Endothelial cell of umbilical vein (primary cell): ENCODE results near the gene DNAAF5. TPM values are rescaled to one million over a fixed set of nuclear protein-coding genes. Genes with fewer than 3 reads are reported as not detected.

ENCODE experiments used
- BruUV-seq: library from RNA; stranded (reverse); fragments of 400-500 nt; replicated peaks from 2 replicates; lab custom pipeline; 2021; lab: Mats Ljungman, UMichigan
- CTCF ChIA-PET: fragments of 300-600, 350-600 bp; sonication (Branson Sonifier 250); formaldehyde crosslinking; loops from one replicate; lab custom pipeline; 2021; ENCODE audit warnings: antibody characterized with exemption, inconsistent platforms; lab: Charles Lee
- POLR2A ChIA-PET: fragments of 300-600, 350-600 bp; sonication (Branson Sonifier 250); formaldehyde crosslinking; loops from one replicate; lab custom pipeline; 2021; ENCODE audit warnings: antibody characterized with exemption, inconsistent platforms; lab: Charles Lee
- DNase-seq: peaks from one replicate; pipeline ENCODE4 v3.0.0-alpha.2; 2011; ENCODE audit warnings: low read depth, low spot score
- FAIRE-seq: peaks from 2 replicates; lab custom pipeline; 2011; peaks lifted over from hg19 to GRCh38; lab: Jason Lieb, UNC
- H2AFZ ChIP-seq: 2 replicates; pipeline ENCODE4 v1.6.0; 2012; ENCODE audit warnings: low read depth, low read length, control low read depth, inconsistent platforms
- H3K27ac ChIP-seq: 2 replicates; pipeline ENCODE4 v1.5.1; 2011; ENCODE audit warnings: low read depth, mild to moderate bottlenecking, control low read depth, low read length, moderate library complexity; ENCODE audit not compliant: insufficient read depth
- H3K27me3 ChIP-seq, 2 experiments: 2 replicates each; pipeline versions ENCODE4 v1.6.0 to v1.6.1; 2011; ENCODE audit warnings: low read length in 2 of 2, mixed read lengths in 1 of 2; ENCODE audit not compliant: control insufficient read depth in 2 of 2, insufficient read depth in 2 of 2
- H3K36me3 ChIP-seq, 2 experiments: 2 replicates in 1 of 2; 3 replicates in 1 of 2; pipeline ENCODE4 v1.5.1; 2011; ENCODE audit warnings: low read length in 2 of 2, mild to moderate bottlenecking in 1 of 2, moderate library complexity in 1 of 2; ENCODE audit not compliant: control insufficient read depth in 2 of 2, insufficient read depth in 2 of 2; ENCODE audit errors: extremely low read depth in 1 of 2
- H3K4me1 ChIP-seq: 3 replicates; pipeline ENCODE4 v1.5.1; 2011; ENCODE audit warnings: mild to moderate bottlenecking, low read length; ENCODE audit not compliant: control insufficient read depth, insufficient read depth; ENCODE audit errors: extremely low read depth
- H3K4me2 ChIP-seq: 2 replicates; pipeline ENCODE4 v1.6.1; 2011; ENCODE audit warnings: low read length, control low read depth, mixed read lengths; ENCODE audit not compliant: insufficient read depth
- H3K4me3 ChIP-seq, 3 experiments: fragments of 200-600 bp in 1 of 3; sonication (generic), shearing (Covaris generic) in 1 of 3; replicated peaks in 1 of 3; 2 replicates each; pipeline ENCODE4 v1.5.1; 2011 to 2016; ENCODE audit warnings: control low read depth in 3 of 3, low read length in 3 of 3, mild to moderate bottlenecking in 2 of 3, inconsistent platforms in 1 of 3, low read depth in 1 of 3, moderate library complexity in 1 of 3; ENCODE audit not compliant: insufficient read depth in 1 of 3
- H3K79me2 ChIP-seq: 2 replicates; pipeline ENCODE4 v1.6.0; 2012; ENCODE audit warnings: low read length, inconsistent platforms; ENCODE audit not compliant: control insufficient read depth, insufficient read depth
- H3K9ac ChIP-seq: replicated peaks from 2 replicates; pipeline ENCODE3; 2011; ENCODE audit warnings: low read length, control low read depth; ENCODE audit not compliant: insufficient read depth; ENCODE audit errors: extremely low read depth
- H3K9me1 ChIP-seq: replicated peaks from 3 replicates; pipeline ENCODE4 v1.6.0; 2011; ENCODE audit warnings: mild to moderate bottlenecking, low read length; ENCODE audit not compliant: control insufficient read depth, insufficient read depth; ENCODE audit errors: extremely low read depth
- H3K9me3 ChIP-seq: replicated peaks from 2 replicates; pipeline ENCODE4 v1.5.1; 2012; ENCODE audit warnings: low read length, inconsistent platforms; ENCODE audit not compliant: control insufficient read depth, insufficient read depth
- H4K20me1 ChIP-seq: replicated peaks from 2 replicates; pipeline ENCODE3; 2011; ENCODE audit warnings: mild to moderate bottlenecking, low read length; ENCODE audit not compliant: control insufficient read depth, insufficient read depth; ENCODE audit errors: extremely low read depth
- EZH2 ChIP-seq: IDR thresholded peaks from 2 replicates; pipeline ENCODE4 v1.6.1; 2012; ENCODE audit warnings: borderline replicate concordance, low read depth, mild to moderate bottlenecking, moderate library complexity, low read length, inconsistent platforms; ENCODE audit not compliant: severe bottlenecking
- FOS ChIP-seq: IDR thresholded peaks from 2 replicates; pipeline ENCODE4 v1.6.1; 2011; ENCODE audit warnings: mild to moderate bottlenecking, low read length, moderate library complexity, borderline replicate concordance; ENCODE audit not compliant: insufficient read depth
- GATA2 ChIP-seq: IDR thresholded peaks from 2 replicates; pipeline ENCODE4 v1.7.0; 2011; ENCODE audit warnings: low read depth, mild to moderate bottlenecking, moderate library complexity, mixed read lengths, low read length; ENCODE audit not compliant: insufficient read length, insufficient read depth
- POLR2A ChIP-seq: IDR thresholded peaks from 2 replicates; pipeline ENCODE4 v1.6.1; 2012; ENCODE audit warnings: low read depth, mild to moderate bottlenecking, control low read depth, low read length
- dilution Hi-C: fragments of 300-500 bp; cut with MboI; formaldehyde crosslinking; loops from one replicate; pipeline ENCODE4 v1.15.0; 2019; ENCODE audit warnings: low sequenced_read_pairs; ENCODE audit not compliant: extremely low pct_ligation_motif_present
- intact Hi-C: fragments of 100-400 bp; cut with micrococcal nuclease; formaldehyde crosslinking; loops from one replicate; pipeline ENCODE4 v1.10.0; 2022
- polyA plus RNA-seq, 4 experiments: library from polyadenylated mRNA; depleted of rRNA in 3 of 4; stranded (reverse) in 3 of 4; unstranded in 1 of 4; fragments of >200 nt; gene quantifications; 2 replicates each; pipeline versions ENCODE4 v1.2.1 to v1.2.3, GENCODE V29; 2011 to 2012; ENCODE audit warnings: missing spikeins in 1 of 4
- total RNA-seq: library from RNA; stranded (reverse); gene quantifications from 2 replicates; pipeline ENCODE4 v1.2.3, GENCODE V29; 2021
- TF ChIP-seq, protein P1 (sequence below), 2 donors: IDR thresholded peaks; 1 replicate in 1 of 2; 2 replicates in 1 of 2; pipeline ENCODE4 v1.5.1; 2011; ENCODE audit warnings: low read length in 2 of 2, mild to moderate bottlenecking in 2 of 2, moderate library complexity in 2 of 2, control low read depth in 1 of 2, inconsistent platforms in 1 of 2, low read depth in 1 of 2; ENCODE audit not compliant: insufficient read depth in 1 of 2; ENCODE audit errors: extremely low read depth in 1 of 2

Gene DNAAF5
- total and polyA plus RNA-seq, 2 donors (not counting 3 experiments of a cell fraction or from before 2014, with no cell fraction given) = 49.3 to 65.5 TPM

GRCh38 chr7:773622-773915, 47.1 kb downstream of the DNAAF5 start:
- no peaks in the 10 kb centered on the region for H4K20me1 ChIP-seq
- no peak overlapping the region for H3K4me2 ChIP-seq
- H3K4me1 ChIP-seq = peaks cover 31% of the 10 kb centered on the region
- no peaks in the 10 kb centered on the region for H3K9me3 ChIP-seq
- no peak for DNase-seq
- no TSS peak for BruUV-seq
- no peak overlapping the region for H3K9ac ChIP-seq
- no peaks in the 10 kb centered on the region for H3K79me2 ChIP-seq
- no peaks in the 10 kb centered on the region for H3K9me1 ChIP-seq
- peaks cover 0 to 3% of the 10 kb centered on the region in 2 experiments for H3K36me3 ChIP-seq
- ChIA-PET POLR2A (no interaction called here), CTCF (interaction anchor here (0.7 to 2.5 kb wide), 8 partner anchors 11 to 452 kb away, joined by 3 to 9 read pairs (median 4); partner anchors contain the start of gene PDGFA)
- dilution Hi-C loops (no loop called here), intact Hi-C loops (loop anchor here (5.0 to 10.0 kb wide), 2 partner anchors 139 to 256 kb away; partner anchors contain the start of gene PDGFA)
- H3K4me3 ChIP-seq = no peak overlapping the region
- no peak overlapping the region for H2AFZ ChIP-seq
- no peak overlapping the region for H3K27ac ChIP-seq
- FAIRE-seq = no peak
- H3K27me3 ChIP-seq = no peaks in the 10 kb centered on the region
- TF ChIP-seq EZH2 = no peak
- no peak for TF ChIP-seq GATA2
- TF ChIP-seq, protein P1, sequence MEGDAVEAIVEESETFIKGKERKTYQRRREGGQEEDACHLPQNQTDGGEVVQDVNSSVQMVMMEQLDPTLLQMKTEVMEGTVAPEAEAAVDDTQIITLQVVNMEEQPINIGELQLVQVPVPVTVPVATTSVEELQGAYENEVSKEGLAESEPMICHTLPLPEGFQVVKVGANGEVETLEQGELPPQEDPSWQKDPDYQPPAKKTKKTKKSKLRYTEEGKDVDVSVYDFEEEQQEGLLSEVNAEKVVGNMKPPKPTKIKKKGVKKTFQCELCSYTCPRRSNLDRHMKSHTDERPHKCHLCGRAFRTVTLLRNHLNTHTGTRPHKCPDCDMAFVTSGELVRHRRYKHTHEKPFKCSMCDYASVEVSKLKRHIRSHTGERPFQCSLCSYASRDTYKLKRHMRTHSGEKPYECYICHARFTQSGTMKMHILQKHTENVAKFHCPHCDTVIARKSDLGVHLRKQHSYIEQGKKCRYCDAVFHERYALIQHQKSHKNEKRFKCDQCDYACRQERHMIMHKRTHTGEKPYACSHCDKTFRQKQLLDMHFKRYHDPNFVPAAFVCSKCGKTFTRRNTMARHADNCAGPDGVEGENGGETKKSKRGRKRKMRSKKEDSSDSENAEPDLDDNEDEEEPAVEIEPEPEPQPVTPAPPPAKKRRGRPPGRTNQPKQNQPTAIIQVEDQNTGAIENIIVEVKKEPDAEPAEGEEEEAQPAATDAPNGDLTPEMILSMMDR (IDR thresholded peaks at IDR 0.05; ENCODE audit: extremely low read depth in 1 of 2, insufficient read depth in 1 of 2, low read depth in 1 of 2, low read length in 2 of 2) = no peak
- TF ChIP-seq FOS = no peak
- no peak for TF ChIP-seq POLR2A
